ENCODE data around the gene SMIM35. TPM values are rescaled to one million over a fixed set of nuclear protein-coding genes. Genes with fewer than 3 reads are reported as not detected.

The SMIM35 gene
- polyA plus RNA-seq, 1 of the 3 experiments (the other 2 are of a cell fraction) = not detected

- TF ChIP-seq SIN3A (IDR thresholded peaks at IDR 0.05; ENCODE audit: borderline replicate concordance, low read depth, low read length) (no peak), PBX3 (IDR thresholded peaks at IDR 0.05) (no peak), FOXJ3 (CRISPR knock-in tag; IDR thresholded peaks at IDR 0.05) (no peak), RXRA (IDR thresholded peaks at IDR 0.05; ENCODE audit: borderline replicate concordance, low read depth) (no peak), MXI1 (IDR thresholded peaks at IDR 0.05; ENCODE audit: low read depth, low read length) (no peak), FOSL2 (IDR thresholded peaks at IDR 0.05; ENCODE audit: borderline replicate concordance, low read depth) (no peak)
Observed at GRCh38 chr11:118052581-118053206, 34.1 kb downstream of the SMIM35 start (continued).

DNA sequence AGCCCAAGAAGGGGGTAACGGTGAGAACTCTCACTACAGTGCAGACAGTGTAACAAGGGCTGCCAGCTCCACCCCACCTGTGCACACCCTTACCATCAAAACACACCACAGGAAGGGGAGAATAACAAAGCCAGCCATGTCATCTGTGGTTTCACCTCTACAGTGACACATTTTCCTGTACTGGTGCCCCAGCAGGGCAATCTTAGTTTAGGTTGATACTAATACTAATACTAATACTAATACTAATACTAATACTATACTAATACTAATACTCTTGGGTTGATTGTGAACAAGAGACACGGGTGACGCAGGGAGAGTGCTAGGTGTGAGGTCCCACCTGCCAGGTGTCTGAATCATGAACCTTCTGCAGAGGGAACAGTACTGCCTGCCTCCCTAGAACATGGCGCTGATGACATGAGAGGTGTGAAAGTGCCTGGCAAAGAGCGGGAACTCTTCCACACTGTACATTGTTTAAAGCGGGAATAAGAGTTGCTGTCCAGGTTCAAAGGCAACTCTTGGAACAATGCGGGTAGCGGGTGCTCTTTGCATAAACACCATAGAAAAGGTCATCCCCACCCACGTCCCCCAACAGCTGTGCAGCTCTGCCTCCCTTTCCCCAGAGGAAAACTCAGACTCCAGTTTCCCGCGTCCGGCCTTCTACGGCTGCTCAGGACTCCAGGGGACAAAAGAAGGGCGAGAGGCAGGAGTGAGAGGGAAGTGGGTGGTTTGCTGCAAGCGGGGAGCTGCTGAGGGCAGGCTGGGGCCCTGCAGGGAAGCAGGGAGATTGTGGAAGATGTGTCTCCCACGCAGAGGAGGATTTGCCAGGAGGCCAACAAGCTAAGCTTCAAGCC, 34.9 kb downstream of the SMIM35 start:
- no peak for TF ChIP-seq MEF2A (IDR thresholded peaks at IDR 0.05; ENCODE audit: borderline replicate concordance, low read depth)
- TF ChIP-seq CHD2 (IDR thresholded peaks at IDR 0.05; ENCODE audit: low read length, partially characterized antibody) = no peak
- no peak for TF ChIP-seq ZBTB33 (IDR thresholded peaks at IDR 0.05; ENCODE audit: borderline replicate concordance, low read depth)
- TF ChIP-seq POLR2AphosphoS5 (IDR thresholded peaks at IDR 0.05; ENCODE audit: low read depth, low read length) = no peak
- CTCF ChIA-PET = interaction anchor here (0.9 to 10.1 kb wide), 20 partner anchors 12 to 625 kb away, joined by 3 to 173 read pairs (median 13); partner anchors contain the start of gene FXYD2
- H3K4me1 ChIP-seq (ENCODE audit: control insufficient read depth in 1 of 2, insufficient read depth in 2 of 2, low read depth in 1 of 2, low read length in 1 of 2) = no peaks in the 10 kb centered on the region
- H4K20me1 ChIP-seq (ENCODE audit: insufficient read depth) = no peaks in the 10 kb centered on the region
- no peaks in the 10 kb centered on the region for H3K9me2 ChIP-seq
- H3K79me2 ChIP-seq (ENCODE audit: insufficient read depth) = no peaks in the 10 kb centered on the region
- H3F3A ChIP-seq (replicated peaks; ENCODE audit: insufficient read depth) = no peaks in the 10 kb centered on the region
- no peak overlapping the region for H3K4me2 ChIP-seq
- H3K9ac ChIP-seq = no peak overlapping the region
- no peak overlapping the region for H3K27ac ChIP-seq (ENCODE audit: low read depth in 2 of 2, low read length in 1 of 2)
- no peaks in the 10 kb centered on the region for H3K36me3 ChIP-seq (replicated peaks in 1 of 2; ENCODE audit: control insufficient read depth in 1 of 2, insufficient read depth in 2 of 2, low read length in 1 of 2)
- no peak overlapping the region for H2AFZ ChIP-seq (ENCODE audit: low read depth)
- no peak overlapping the region for H3K4me3 ChIP-seq (ENCODE audit: low read depth in 2 of 2, low read length in 1 of 2)
- no peak for DNase-seq
- no peaks in the 10 kb centered on the region for H3K9me3 ChIP-seq
- H3K27me3 ChIP-seq (ENCODE audit: insufficient read depth) = peaks cover 8% of the 10 kb centered on the region; the same call in 1 of the 2 replicates
- 73% methylated on average over 15 of the region's 16 CpGs for WGBS (ENCODE audit: low lambda C conversion rate)
- POLR2A ChIA-PET = interaction anchor here (0.8 kb wide), 1 partner anchor 105 kb away, joined by 3 read pairs; no protein-coding TSS in a partner anchor

Measured in SK-N-SH (cell line).